ENCODE results near the gene NIPAL3.
A peak's percentile ranks its signal among the peaks of the same experiment; 100 is the strongest.

The NIPAL3 gene

DNA sequence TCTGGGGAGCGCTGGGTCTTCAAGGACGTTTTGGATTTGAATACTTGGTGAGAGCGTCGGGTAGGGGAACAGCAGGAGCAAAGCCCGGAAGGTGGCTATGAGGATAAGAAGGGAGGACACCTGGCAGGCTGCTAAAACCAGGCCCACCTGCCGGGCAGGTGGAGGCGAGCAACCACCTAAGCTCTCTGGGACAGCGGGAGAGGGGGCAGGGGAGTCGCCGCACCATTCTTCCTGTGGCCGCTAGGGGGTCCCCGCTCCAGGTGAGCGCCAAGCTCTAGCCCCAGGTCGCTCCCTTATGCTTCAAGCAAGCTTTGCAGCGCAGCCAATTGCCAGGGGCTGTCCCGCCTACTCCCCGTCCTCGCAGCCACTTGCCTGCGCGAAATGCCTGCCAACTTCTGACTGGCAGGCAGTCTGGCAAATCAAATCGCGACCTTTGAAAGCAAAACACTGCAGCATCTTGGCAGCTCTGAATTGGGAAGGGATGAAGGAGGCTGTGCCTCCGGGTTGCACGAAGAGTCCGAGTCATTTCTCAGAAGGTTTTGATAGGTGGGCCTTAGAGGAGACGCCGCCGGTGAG is at the start of gene NIPAL3:
TSS of gene NIPAL3 (plus strand) at position 469 of the 576 bp plus-strand sequence. CDS start 3,746 bp downstream, outside the sequence.
- peak; percentile 95 for DNase-seq

DNA sequence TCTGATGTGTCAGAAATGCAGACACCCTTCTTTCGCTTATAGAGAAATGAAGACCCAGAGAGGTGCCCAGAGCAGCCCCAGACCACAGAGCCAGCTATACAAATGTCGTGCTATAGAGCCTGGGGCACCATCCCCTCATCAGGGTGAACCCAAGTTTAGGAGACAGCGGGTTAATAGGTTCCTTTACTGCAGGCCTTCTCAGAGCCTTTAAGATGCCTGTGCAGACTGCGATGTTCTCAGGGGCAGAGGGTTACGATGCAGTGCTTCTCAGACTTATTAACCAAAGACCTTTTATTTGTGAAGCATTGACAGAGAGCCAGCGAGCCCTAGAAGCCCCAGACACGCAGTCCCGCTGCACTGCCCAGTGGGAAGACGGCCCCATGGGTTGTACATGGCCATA is 48.9 kb upstream of the NIPAL3 start:
- no peak for DNase-seq

DNA sequence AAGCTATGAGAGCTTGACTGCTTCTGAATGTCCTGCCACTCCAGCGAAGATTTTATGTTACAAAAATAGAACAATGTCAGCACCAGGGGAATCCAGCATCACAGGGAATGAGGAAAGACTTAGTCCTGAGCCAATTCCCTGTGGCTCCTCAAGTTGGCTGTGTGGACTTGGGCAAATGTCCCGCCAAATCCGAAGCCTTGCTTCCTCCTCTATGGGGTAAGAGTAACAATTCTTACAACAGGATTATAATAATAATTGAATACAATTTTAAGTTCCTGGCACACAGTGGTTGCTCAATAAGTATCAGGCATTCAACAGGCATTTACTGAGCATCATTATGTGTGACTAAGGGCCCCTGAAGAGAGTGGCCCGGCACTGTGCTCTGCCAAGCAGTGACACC is 46.4 kb upstream of the NIPAL3 start:
- DNase-seq = no peak

DNA sequence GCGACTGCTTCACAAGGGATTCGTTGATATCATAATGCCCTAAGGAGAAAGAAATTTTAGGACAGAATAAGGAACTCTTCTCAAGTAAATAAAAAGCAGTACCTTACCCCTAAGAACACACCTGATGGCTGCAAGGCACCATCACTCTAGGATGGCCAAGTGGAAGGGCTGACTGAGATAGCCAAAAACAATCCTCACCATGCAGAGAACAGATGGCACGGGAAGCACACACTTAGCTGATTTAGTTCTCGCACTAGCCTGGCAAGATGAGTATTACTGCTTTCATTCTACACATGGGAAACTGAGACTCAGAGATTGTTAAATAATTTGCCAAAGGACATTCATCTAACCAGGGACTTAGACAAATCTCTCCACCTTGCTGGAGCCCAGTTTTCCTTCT is 45.8 kb upstream of the NIPAL3 start:
- DNase-seq = no peak

DNA sequence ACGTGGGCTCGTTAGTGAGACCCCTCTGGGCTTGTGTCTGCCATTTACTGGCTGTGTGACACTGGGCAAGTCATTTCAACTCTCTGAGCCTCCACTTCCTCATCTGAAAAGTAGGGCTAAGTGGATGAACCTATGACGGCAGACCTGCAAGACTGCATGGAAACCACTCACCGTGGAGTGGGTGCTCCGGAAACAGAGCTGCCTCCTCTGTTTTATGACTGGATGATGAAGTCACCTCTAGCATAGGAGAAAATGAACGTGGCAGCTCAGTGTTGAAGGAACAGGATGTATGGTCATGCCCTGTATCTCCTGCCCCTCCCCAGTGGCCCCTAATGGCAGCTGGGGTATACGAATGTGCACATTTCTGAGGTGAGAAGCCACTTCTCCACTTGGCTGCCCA is 42.6 kb upstream of the NIPAL3 start:
- DNase-seq = no peak

DNA sequence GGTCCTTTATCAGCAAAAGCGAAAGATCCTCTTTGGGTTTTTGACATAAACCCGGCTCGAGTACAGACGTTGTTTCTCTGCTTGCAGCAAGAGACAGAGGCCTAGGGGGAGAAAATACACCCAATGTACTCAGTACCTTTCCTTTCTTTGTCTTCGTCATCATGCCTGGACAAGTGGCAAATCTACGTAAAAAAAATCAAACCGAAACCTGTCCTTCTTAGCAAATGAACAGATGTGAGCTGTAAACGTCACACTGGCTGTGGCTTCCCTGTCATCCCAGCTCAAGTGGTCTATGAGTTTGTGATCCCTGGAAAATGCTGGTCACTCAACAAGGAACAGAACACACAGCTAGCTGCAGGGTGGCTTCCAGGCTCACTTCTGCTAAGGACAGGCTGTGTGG is 41.9 kb upstream of the NIPAL3 start:
- DNase-seq = no peak

DNA sequence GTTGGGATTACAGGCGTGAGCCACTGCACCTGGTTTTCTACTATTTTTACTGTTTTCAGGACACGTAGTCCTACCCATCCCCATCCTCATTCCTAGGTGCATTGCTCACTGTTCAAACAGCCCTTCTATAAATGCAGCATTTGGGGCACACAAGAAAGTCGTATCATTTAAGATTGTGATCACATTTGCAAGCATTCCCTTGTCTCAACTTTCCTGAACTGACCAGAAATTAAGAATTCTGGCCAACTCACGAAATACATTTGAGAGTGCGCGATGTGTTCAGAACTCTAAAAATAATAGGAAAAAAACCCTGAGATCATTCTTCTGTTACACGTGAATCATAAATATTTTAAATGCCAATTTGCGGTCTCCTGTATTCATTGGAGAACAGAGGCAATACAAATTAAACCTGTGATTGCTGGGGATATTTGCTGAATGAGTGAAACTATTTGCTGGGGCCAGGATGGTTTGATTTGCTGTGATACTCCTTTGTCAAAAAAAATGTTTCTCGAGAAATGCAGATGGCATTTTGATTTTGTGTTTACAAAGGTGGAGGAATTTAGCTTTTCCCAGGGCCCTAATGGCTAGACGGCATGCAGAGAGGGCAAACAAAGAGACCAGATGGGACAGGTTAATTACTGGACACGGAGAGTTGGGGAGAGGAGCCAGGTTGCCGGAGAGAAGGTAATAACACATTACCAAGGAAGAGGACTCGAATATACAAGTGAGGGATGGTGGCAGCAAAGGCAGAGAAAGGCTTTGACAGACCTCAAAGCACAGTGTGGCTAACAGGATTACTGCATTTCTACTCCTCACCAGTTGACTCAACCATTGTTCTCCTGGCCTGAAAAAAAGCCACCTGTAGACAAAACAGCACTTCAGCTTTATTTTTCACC is 40.5 kb upstream of the NIPAL3 start:
- no peak for DNase-seq

DNA sequence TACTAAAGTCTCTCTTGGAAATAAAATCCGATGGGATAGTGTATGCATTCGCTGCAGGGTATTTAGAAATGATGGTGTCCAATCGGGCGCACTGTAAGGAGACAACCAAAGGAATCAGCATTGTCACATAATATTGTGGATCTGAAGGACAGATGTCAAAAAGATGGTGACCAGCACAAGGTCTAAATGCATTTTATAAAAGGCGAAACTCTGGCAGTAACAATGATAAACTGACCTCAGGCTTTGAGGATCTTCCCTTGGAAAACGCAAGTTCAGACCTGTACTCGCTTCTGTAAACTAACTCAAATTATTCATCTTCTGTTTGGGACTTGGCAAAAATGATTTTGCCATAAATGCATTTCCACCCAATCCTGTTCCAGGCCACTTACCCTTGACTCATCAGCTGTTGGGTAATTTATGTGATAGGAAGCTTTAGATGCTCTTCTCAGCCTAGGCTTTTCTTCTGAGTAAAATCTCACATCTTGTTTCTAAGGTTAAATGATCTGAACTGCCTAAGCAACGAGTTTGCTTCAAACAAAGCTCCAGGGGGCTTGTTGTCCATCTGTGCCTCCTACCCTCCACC is 35.8 kb upstream of the NIPAL3 start:
- DNase-seq = no peak

DNA sequence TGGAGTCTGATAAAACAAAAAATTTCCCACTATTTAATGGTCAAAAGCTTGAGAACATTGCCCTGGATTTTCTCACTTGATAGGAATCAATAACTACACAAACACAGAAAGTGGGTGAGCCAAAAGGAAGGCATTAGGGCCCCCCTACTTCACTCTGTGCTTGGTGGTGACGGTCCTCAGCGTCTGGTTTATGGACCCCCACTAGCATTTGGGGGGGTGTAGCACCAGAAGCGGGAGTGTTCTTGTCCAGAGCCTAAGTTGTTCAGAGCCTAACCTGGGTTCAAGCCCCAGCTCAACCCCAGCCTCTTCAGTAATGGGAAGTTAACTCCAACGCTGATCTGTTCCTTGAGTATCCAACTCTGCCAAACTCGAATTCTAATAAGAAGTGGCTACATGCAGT is 35.1 kb upstream of the NIPAL3 start:
- no peak for DNase-seq

DNA sequence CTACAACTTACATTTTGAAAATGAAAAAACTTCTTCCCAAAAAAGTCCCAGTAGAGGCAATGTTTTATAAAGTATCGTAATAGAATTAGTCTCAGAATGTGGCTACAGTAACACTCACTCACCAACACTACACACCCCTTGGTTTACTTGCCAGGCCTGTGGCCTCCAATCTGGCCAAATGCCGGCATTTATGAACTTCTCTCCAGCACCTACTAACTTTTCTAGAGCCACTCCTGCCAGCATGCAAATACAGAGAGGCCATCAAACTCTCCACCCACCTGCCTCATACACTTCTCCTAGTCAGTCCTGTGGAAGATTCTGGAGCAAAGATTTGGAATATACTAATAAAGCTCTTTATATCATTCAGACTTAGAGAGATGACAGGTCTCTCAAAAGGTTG is 34.3 kb upstream of the NIPAL3 start:
- DNase-seq = no peak

DNA sequence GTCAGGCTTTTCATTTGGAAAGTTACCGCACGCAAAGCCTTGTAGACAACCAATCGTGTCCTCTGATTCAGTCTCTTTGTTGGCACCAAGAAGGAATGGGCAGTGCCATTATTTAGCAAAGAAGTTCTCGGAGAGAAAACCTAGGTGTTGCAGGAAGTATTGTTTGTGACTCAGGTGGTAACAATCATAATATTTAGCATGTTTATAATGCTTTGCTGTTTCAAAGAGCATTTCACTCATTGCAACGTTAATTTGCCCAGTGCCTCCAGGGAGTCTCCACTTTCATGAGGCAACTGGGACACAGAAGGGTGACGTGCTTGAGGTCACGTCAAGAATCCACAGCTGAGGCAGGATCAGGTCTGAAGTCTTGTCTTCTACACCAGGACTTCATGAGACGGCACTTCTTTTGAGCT is 33.4 kb upstream of the NIPAL3 start:
- DNase-seq = no peak

DNA sequence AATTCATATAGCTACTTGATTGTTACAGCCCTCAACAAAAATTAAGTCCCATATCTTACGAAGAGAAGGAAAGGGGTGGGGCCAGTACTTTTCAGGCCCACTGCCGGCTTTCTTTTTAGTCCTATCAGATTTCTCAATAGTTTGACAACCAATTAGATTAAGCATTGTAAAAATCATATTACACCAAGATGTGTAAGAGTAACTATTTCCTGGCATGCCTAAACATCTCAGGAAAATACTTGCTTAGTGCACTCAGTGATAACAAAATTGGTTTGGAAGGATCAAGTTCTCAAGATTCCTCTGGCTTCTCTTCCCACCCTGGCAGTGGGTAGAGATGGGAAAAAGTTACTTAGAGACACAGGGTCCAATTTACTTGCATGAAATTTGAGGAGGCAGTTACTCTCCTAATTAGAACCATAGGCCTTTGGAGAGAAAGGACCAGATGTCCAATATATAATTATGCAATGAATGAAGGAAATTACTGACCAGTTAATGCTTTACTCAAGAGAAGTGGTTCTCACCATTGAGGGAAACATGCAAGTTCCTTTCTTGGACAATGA is 32.1 kb upstream of the NIPAL3 start:
- no peak for DNase-seq

DNA sequence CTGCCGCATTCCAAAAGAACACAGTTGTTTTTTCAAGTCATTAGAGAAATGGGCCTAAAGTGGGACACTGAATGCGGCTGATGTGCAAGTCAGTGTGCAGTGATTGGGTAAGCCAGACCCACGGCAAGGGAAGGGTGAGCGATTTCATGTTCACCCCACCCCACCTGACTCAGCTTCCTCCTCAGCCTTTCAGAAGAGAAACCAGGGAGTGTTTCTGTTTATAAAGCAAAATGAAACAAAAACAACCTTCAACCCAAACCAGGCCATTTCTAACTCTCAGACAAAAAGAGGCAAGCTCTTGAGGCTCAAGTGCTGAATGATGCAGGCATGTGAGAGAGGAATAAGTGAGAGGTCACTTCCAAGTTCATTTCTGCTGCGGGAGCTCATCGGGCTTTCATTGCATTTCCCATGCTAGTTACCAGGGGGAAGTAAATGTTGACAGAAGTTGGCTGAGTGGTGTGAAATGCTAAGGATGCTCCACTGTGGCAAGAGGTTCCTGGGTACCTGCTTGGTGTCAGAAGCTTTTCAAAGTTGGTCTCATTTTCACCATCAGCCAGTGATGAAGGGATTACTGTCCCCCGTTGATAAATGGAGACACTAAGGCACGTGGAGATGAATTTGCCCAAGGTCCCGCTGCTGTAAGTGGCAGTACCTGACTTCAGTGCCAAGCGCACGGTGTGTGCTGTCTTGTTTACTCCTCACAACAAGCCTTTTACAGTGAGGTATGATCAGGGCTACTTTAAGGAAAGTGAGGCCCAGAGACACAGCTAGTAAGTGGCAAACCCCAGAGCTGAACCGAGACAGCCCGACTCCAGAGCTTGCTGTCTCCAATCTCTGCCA is 31.1 kb upstream of the NIPAL3 start:
- no peak for DNase-seq

DNA sequence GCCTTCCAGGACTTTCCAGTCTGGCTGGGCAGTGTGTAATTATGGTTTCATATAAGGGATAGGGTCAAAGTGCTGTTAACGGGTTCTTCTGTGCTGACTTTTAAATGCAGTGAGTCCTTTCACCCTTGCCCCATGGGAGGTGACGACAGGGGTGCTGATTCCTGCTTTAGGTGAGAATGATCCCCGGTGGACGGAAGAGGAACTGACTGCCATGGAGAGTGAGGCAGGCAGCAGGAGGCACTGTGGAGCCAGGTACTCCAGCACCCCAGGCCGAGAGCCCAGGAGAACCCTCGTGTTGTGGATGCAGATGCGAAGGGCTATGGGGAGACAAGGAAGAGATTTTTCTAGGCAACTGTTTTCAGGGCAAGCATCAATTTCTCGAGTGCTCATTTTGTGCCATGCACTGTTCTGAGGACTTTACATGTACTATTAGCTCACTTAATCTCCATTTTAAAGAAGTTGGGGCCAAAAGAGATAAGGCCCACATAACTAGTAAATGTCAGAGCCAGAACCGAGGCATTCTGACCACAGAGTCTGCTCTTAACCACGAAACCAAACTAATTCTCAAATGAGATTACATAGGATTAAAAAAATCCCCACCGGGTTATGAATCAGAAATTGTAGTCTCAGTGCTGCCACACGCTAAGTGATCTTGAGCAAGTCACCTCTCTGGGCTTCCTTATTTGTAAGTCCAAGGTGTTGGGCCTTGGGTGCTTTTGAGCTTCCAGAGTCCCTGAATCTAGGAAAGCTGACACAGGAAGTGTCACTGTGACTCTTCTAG is 30.3 kb upstream of the NIPAL3 start:
- no peak for DNase-seq

DNA sequence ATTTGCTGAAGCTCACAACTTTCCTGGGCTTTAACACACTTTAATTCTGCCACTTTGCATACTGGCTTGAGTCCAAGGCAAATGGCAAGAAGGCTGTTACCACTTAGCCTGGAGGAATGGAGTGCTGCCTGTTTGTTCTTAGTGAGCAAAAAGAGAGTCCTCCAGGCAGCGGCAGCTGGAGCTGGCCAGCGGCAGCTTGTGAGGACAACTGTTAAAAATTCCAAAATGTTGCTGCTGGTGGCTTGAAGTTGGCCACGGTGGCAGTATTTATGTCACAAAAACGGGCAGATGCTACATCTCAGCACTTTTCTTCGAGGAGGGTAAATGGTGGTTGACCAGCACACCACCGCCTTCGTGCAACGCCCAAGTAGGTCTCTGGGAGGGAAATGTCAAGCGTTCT is 29.4 kb upstream of the NIPAL3 start:
- DNase-seq = no peak

DNA sequence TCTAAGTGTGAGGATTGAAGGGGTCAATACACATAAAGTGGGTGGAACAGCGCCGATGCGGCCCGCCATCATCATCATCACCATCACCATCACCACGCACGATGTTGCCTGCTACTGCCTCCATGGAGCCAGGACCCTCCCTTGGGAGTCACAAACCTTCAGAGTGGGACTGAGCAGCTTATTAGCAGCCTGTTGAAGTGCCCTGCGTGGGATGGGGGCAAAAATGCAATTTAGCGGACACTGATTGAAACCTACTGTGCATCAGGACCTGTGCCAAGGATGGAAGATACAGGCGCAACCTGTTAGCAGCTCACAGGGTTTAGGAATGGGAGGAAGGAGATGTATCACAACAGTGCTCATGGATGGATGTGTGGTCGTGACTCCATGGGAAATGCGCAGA is 28.7 kb upstream of the NIPAL3 start:
- no peak for DNase-seq

DNA sequence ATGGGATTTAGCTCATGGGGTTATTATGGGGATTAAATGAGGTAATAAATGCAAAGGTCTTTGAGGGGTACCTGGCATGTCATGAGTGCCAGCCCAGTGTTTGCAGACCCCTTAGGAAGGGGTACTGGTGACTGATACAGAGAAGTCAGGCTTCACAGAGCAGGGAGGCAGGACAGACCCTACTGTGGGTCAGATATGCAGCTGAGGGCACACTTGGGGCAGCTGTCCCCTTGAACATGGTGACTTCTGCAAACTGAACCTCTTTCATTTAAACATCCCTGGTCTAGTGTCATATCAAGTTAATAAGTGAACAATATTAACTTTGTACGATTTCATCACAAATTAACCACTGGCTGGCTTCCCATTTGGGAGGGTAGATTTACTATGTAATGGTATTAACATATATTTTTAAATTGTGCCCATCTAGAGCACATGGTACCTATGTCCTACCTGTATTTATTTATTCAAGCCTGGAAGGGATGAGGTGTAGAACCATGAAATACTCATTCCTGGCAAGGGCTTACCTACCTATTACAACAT is 27.9 kb upstream of the NIPAL3 start:
- DNase-seq = no peak

DNA sequence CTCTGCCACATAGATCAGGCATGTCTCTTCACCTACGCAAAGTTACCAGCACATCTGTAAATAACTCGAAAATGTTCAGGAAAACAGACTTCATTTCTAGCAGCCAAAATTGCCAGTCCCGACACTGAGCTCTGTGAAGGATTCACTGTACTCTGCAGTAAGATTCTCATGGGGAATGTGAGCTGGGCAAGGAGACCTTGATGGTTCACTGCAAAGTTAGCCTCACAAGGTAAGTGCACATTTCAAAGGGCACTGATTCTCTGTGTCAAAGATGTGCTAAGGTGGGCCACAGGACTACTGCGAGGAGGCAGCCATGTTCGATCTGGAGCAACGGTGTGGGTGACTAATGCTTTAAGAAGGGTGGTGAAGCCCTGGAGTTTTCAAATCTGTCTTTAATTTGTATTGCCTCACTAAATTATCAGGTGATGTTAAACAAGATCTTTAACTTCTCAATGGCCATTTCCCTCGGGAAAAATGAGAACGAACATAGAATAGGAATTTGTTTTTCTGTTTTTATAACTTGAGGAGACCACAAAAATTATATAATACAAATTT is 27.2 kb upstream of the NIPAL3 start:
- no peak for DNase-seq

DNA sequence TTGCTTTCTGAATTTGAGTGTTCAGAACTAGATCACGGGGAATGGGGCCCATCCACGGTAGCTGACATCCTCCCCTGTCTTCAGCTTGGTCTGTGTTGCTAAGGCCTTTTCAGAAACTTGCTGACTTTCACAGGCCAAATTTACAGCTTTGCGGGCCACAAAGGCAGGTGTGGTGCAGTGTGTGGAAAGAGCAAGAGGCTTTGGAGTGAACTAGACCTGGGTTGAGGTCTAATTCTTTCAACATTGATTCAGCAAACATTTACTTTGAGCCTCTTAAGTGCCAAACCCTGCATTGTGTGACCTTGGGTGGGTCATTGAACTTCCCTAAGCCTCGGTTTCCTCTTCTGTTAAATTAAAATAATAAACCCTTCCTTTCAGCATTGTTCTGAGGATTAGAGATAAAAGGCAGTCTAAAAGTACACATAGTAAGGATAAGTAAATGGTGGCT is 26.3 kb upstream of the NIPAL3 start:
- no peak for DNase-seq

DNA sequence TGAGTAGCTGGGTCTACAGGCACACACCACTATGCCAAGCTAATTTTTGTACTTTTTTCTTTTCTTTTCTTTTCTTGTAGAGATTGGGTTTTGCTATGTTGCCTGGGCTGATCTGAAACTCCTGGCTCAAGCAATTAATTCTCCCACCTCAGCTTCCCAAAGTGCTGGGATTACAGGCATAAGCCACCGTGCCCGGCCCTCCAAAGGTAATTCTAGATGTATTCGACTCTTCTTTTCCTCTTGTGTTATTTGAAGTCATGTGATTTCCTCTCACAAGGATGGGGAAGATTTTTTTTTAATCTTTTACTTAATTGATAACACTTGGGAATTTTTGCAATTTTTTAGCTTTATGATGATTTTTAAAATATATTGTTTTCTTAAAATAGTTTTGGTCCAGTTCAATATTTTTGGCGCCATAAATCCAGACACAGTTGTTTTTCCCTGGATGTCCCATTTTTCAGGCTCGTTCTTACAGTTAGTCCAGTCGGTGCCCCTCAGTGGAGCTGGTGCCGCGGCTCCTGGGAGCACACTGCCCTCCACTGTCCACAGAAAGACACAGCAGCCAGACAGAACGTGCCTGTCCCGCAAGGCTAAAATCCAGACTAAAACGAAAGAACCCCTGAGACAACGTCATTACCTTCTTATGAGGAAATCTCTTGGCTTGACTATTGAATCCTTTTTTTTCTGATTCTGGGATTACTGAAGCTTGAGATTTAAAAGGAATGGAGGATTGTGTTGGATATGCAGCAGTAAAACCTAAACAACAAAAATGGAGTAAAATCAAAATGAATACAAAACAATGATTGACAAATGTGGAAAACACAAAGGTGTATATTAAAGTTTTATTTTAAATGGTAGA is 24.4 kb upstream of the NIPAL3 start:
- peak; percentile 77 for DNase-seq

All from activated CD8-positive, alpha-beta memory T cell treated with anti-CD3 and anti-CD28 coated beads, Interleukin-2, amount 50 U/mL, for 48 hours (primary cell).